GM12892 (cell line): ENCODE data around the gene LRCH1.

Source experiments
- POLR2A ChIP-seq: IDR thresholded peaks from 2 replicates; pipeline ENCODE4 v1.6.1; 2011; ENCODE audit warnings: low read depth, low read length, control low read depth
- POLR2AphosphoS5 ChIP-seq: IDR thresholded peaks from 2 replicates; pipeline ENCODE4 v1.6.1; 2011; ENCODE audit warnings: low read depth, low read length, control low read depth
- TAF1 ChIP-seq: IDR thresholded peaks from 2 replicates; pipeline ENCODE4 v1.6.1; 2011; ENCODE audit warnings: low read depth, mild to moderate bottlenecking, control low read depth, low read length, borderline replicate concordance

- no peak for TF ChIP-seq POLR2AphosphoS5
- no peak for TF ChIP-seq POLR2A
- TF ChIP-seq TAF1 = no peak
These were observed 49.6 kb downstream of the LRCH1 start for GRCh38 chr13:46602531-46602930.
